Activated naive CD8-positive, alpha-beta T cell treated with anti-CD3 and anti-CD28 coated beads, Interleukin-2, amount 50 U/mL, for 24 hours (primary cell): ENCODE data around the gene SPOCK1.

Experiments used
- ATAC-seq: fragments of 150-1000 bp; cut with Tn5 transposase; one replicate; pipeline ENCODE4 v1.10.0; 2021
- DNase-seq: peaks from one replicate; pipeline ENCODE4 v3.0.0; 2021
- H3K27ac Mint-ChIP-seq: one replicate; pipeline ENCODE4 v1.8.0; 2021; ENCODE audit warnings: mild to moderate bottlenecking, mixed read lengths
- H3K27me3 Mint-ChIP-seq: one replicate; pipeline ENCODE4 v1.8.0; 2021; ENCODE audit warnings: mixed read lengths
- H3K36me3 Mint-ChIP-seq: one replicate; pipeline ENCODE4 v1.8.0; 2021; ENCODE audit warnings: low read depth, mixed read lengths
- H3K4me1 Mint-ChIP-seq: one replicate; pipeline ENCODE4 v1.8.0; 2021; ENCODE audit warnings: mixed read lengths
- H3K4me3 Mint-ChIP-seq: one replicate; pipeline ENCODE4 v1.8.0; 2021; ENCODE audit warnings: mild to moderate bottlenecking, moderate library complexity, mixed read lengths
- H3K9me3 Mint-ChIP-seq: one replicate; pipeline ENCODE4 v1.8.0; 2021; ENCODE audit warnings: mixed read lengths

The SPOCK1 gene

GRCh38 chr5:137442660-137443059, 56.5 kb downstream of the SPOCK1 start:
- Mint-ChIP-seq H3K9me3 (no peaks in the 10 kb centered on the region), H3K27me3 (peaks cover 7% of the 10 kb centered on the region), H3K4me3 (no peak overlapping the region), H3K4me1 (no peaks in the 10 kb centered on the region), H3K36me3 (no peaks in the 10 kb centered on the region), H3K27ac (no peak overlapping the region)
- ATAC-seq (no peak), DNase-seq (no peak)

- no peak for DNase-seq
- Mint-ChIP-seq H3K9me3 (no peaks in the 10 kb centered on the region), H3K36me3 (no peaks in the 10 kb centered on the region), H3K27ac (no peak overlapping the region), H3K27me3 (peaks cover 7% of the 10 kb centered on the region), H3K4me1 (no peaks in the 10 kb centered on the region), H3K4me3 (no peak overlapping the region)
- ATAC-seq: no peak
These were observed 57.6 kb downstream of the SPOCK1 start for GRCh38 chr5:137441476-137441875.

GRCh38 chr5:137440795-137441194, 58.3 kb downstream of the SPOCK1 start:
- Mint-ChIP-seq H3K9me3 (no peaks in the 10 kb centered on the region), H3K27me3 (peaks cover 7% of the 10 kb centered on the region), H3K36me3 (no peaks in the 10 kb centered on the region), H3K27ac (no peak overlapping the region), H3K4me3 (no peak overlapping the region), H3K4me1 (no peaks in the 10 kb centered on the region)
- no peak for DNase-seq
- ATAC-seq: no peak

- Mint-ChIP-seq H3K9me3 (no peaks in the 10 kb centered on the region), H3K4me3 (no peak overlapping the region), H3K27me3 (peaks cover 7% of the 10 kb centered on the region), H3K36me3 (no peaks in the 10 kb centered on the region), H3K4me1 (no peaks in the 10 kb centered on the region), H3K27ac (no peak overlapping the region)
- DNase-seq: no peak
- no peak for ATAC-seq
These were observed 59.5 kb downstream of the SPOCK1 start for GRCh38 chr5:137439645-137440044.

GRCh38 chr5:137438932-137439331, 60.2 kb downstream of the SPOCK1 start:
- Mint-ChIP-seq H3K4me3 (no peak overlapping the region), H3K9me3 (no peaks in the 10 kb centered on the region), H3K27ac (no peak overlapping the region), H3K4me1 (no peaks in the 10 kb centered on the region), H3K36me3 (no peaks in the 10 kb centered on the region), H3K27me3 (peaks cover 8% of the 10 kb centered on the region)
- DNase-seq (no peak), ATAC-seq (no peak)

- Mint-ChIP-seq H3K27me3 (peaks cover 4% of the 10 kb centered on the region), H3K4me1 (no peaks in the 10 kb centered on the region), H3K27ac (no peak overlapping the region), H3K36me3 (no peaks in the 10 kb centered on the region), H3K4me3 (no peak overlapping the region), H3K9me3 (no peaks in the 10 kb centered on the region)
- DNase-seq (no peak), ATAC-seq (no peak)
These were observed 61.4 kb downstream of the SPOCK1 start for GRCh38 chr5:137437774-137438173.

- H3K27me3 Mint-ChIP-seq: peaks cover 1% of the 10 kb centered on the region
- ATAC-seq (no peak), DNase-seq (no peak)
- H3K9me3 Mint-ChIP-seq: no peaks in the 10 kb centered on the region
- H3K4me1 Mint-ChIP-seq: no peaks in the 10 kb centered on the region
- H3K4me3 Mint-ChIP-seq: no peak overlapping the region
- H3K36me3 Mint-ChIP-seq: no peaks in the 10 kb centered on the region
- H3K27ac Mint-ChIP-seq: no peak overlapping the region
These were observed 65.6 kb downstream of the SPOCK1 start for GRCh38 chr5:137433539-137433938.

- Mint-ChIP-seq H3K4me3 (no peak overlapping the region), H3K4me1 (no peaks in the 10 kb centered on the region), H3K27ac (no peak overlapping the region), H3K36me3 (no peaks in the 10 kb centered on the region), H3K9me3 (no peaks in the 10 kb centered on the region), H3K27me3 (peaks cover 1% of the 10 kb centered on the region)
- DNase-seq: no peak
- ATAC-seq: no peak
These were observed 66.8 kb downstream of the SPOCK1 start for GRCh38 chr5:137432376-137432775.

GRCh38 chr5:137431051-137431450, 68.1 kb downstream of the SPOCK1 start:
- H3K27ac Mint-ChIP-seq: no peak overlapping the region
- H3K36me3 Mint-ChIP-seq: no peaks in the 10 kb centered on the region
- ATAC-seq: no peak
- peaks cover 1% of the 10 kb centered on the region for H3K27me3 Mint-ChIP-seq
- no peak overlapping the region for H3K4me3 Mint-ChIP-seq
- no peaks in the 10 kb centered on the region for H3K9me3 Mint-ChIP-seq
- H3K4me1 Mint-ChIP-seq: no peaks in the 10 kb centered on the region
- no peak for DNase-seq

GRCh38 chr5:137415231-137415681, 83.9 kb downstream of the SPOCK1 start:
- no peaks in the 10 kb centered on the region for H3K4me1 Mint-ChIP-seq

GRCh38 chr5:137414112-137414755, 84.9 kb downstream of the SPOCK1 start:
- ATAC-seq (no peak), DNase-seq (no peak)
- Mint-ChIP-seq H3K9me3 (peaks cover 10% of the 10 kb centered on the region), H3K27me3 (peaks cover 3% of the 10 kb centered on the region), H3K27ac (no peak overlapping the region), H3K4me3 (no peak overlapping the region), H3K4me1 (no peaks in the 10 kb centered on the region), H3K36me3 (no peaks in the 10 kb centered on the region)

More at GRCh38 chr5:137415231-137415681, 83.9 kb downstream of the SPOCK1 start:
- DNase-seq: no peak
- H3K4me3 Mint-ChIP-seq: no peak overlapping the region
- ATAC-seq: no peak
- peaks cover 10% of the 10 kb centered on the region for H3K9me3 Mint-ChIP-seq
- no peak overlapping the region for H3K27ac Mint-ChIP-seq
- no peaks in the 10 kb centered on the region for H3K36me3 Mint-ChIP-seq
- H3K27me3 Mint-ChIP-seq: peaks cover 3% of the 10 kb centered on the region

GRCh38 chr5:137412136-137412535, 87.0 kb downstream of the SPOCK1 start:
- no peak for DNase-seq
- H3K36me3 Mint-ChIP-seq: no peaks in the 10 kb centered on the region
- peaks cover 10% of the 10 kb centered on the region for H3K9me3 Mint-ChIP-seq
- no peak overlapping the region for H3K27ac Mint-ChIP-seq
- no peaks in the 10 kb centered on the region for H3K4me1 Mint-ChIP-seq
- no peak for ATAC-seq
- H3K27me3 Mint-ChIP-seq: peaks cover 3% of the 10 kb centered on the region
- no peak overlapping the region for H3K4me3 Mint-ChIP-seq

GRCh38 chr5:137410234-137411010, 88.7 kb downstream of the SPOCK1 start:
- ATAC-seq: no peak
- Mint-ChIP-seq H3K4me3 (no peak overlapping the region), H3K9me3 (peaks cover 4% of the 10 kb centered on the region), H3K27ac (no peak overlapping the region), H3K27me3 (peaks cover 3% of the 10 kb centered on the region), H3K4me1 (no peaks in the 10 kb centered on the region), H3K36me3 (no peaks in the 10 kb centered on the region)
- no peak for DNase-seq

- H3K27me3 Mint-ChIP-seq: peaks cover 3% of the 10 kb centered on the region
- no peak overlapping the region for H3K27ac Mint-ChIP-seq
- H3K4me1 Mint-ChIP-seq: no peaks in the 10 kb centered on the region
- H3K36me3 Mint-ChIP-seq: no peaks in the 10 kb centered on the region
- no peak overlapping the region for H3K4me3 Mint-ChIP-seq
- no peak for DNase-seq
- no peaks in the 10 kb centered on the region for H3K9me3 Mint-ChIP-seq
- no peak for ATAC-seq
These were observed 89.4 kb downstream of the SPOCK1 start for GRCh38 chr5:137409736-137410135.

- H3K27me3 Mint-ChIP-seq: peaks cover 2% of the 10 kb centered on the region
- ATAC-seq (no peak), DNase-seq (no peak)
- no peak overlapping the region for H3K4me3 Mint-ChIP-seq
- no peaks in the 10 kb centered on the region for H3K36me3 Mint-ChIP-seq
- H3K4me1 Mint-ChIP-seq: no peaks in the 10 kb centered on the region
- no peaks in the 10 kb centered on the region for H3K9me3 Mint-ChIP-seq
- H3K27ac Mint-ChIP-seq: no peak overlapping the region
These were observed 92.0 kb downstream of the SPOCK1 start for GRCh38 chr5:137407090-137407489.
